MCF 10A (cell line): ENCODE measurements around the gene ELOVL5. TPM values are rescaled to one million over a fixed set of nuclear protein-coding genes. Genes with fewer than 3 reads are reported as not detected.

Experiments used
- BruUV-seq: library from RNA; stranded (reverse); fragments of 400-500 nt; replicated peaks from 2 replicates; lab custom pipeline; 2021; lab: Mats Ljungman, UMichigan
- CTCF ChIA-PET: fragments of 300-600 bp; sonication (Branson Sonifier 250); formaldehyde crosslinking; extraction: SDS; loops from one replicate; lab custom pipeline; 2021; ENCODE audit warnings: antibody characterized with exemption, inconsistent platforms; lab: Yijun Ruan, JAX
- POLR2A ChIA-PET: fragments of 300-600, 350-650 bp; sonication (Branson Sonifier 250); formaldehyde crosslinking; extraction: SDS; loops from one replicate; lab custom pipeline; 2020; ENCODE audit warnings: antibody characterized with exemption, inconsistent platforms; lab: Yijun Ruan, JAX
- DNase-seq: peaks from one replicate; pipeline ENCODE4 v3.0.0-alpha.2; 2018; ENCODE audit not compliant: unreplicated experiment
- H3K27ac Mint-ChIP-seq: one replicate; pipeline ENCODE4 v1.8.0; 2022; ENCODE audit warnings: mild to moderate bottlenecking, low read depth, mixed read lengths; ENCODE audit not compliant: unreplicated experiment
- H3K27me3 Mint-ChIP-seq: one replicate; pipeline ENCODE4 v1.8.0; 2022; ENCODE audit warnings: mixed read lengths; ENCODE audit not compliant: insufficient read depth, unreplicated experiment
- H3K36me3 Mint-ChIP-seq: one replicate; pipeline ENCODE4 v1.8.0; 2022; ENCODE audit warnings: mild to moderate bottlenecking, moderate library complexity, mixed read lengths; ENCODE audit not compliant: insufficient read depth, unreplicated experiment
- H3K4me1 Mint-ChIP-seq: one replicate; pipeline ENCODE4 v1.8.0; 2022; ENCODE audit warnings: mixed read lengths; ENCODE audit not compliant: insufficient read depth, unreplicated experiment
- H3K4me3 Mint-ChIP-seq: one replicate; pipeline ENCODE4 v1.8.0; 2022; ENCODE audit warnings: mild to moderate bottlenecking, moderate library complexity, mixed read lengths; ENCODE audit not compliant: unreplicated experiment
- H3K9me3 Mint-ChIP-seq: one replicate; pipeline ENCODE4 v1.8.0; 2022; ENCODE audit warnings: mixed read lengths; ENCODE audit not compliant: unreplicated experiment
- CTCF ChIP-seq: fragments of 200-600 bp; IDR thresholded peaks from one replicate; pipeline ENCODE4 v1.8.0; 2022; ENCODE audit warnings: antibody characterized with exemption, mild to moderate bottlenecking; ENCODE audit not compliant: unreplicated experiment
- intact Hi-C: fragments of 100-400 bp; cut with micrococcal nuclease; formaldehyde crosslinking; loops from 2 replicates; pipeline ENCODE4 v1.14.1; 2022
- total RNA-seq: library from RNA; stranded (reverse); gene quantifications from 2 replicates; pipeline ENCODE4 v1.2.3, GENCODE V29; 2022

Gene ELOVL5
- total RNA-seq, 1 experiment from 2014 or later: 58.3 TPM

- peak overlapping the region; percentile 28 for H3K27ac Mint-ChIP-seq
- H3K27me3 Mint-ChIP-seq: no peaks in the 10 kb centered on the region
- BruUV-seq: no TSS peak
- no peaks in the 10 kb centered on the region for H3K36me3 Mint-ChIP-seq
- intact Hi-C loops: no loop called here
- H3K4me1 Mint-ChIP-seq: peaks cover 21% of the 10 kb centered on the region
- no peaks in the 10 kb centered on the region for H3K9me3 Mint-ChIP-seq
- no peak for TF ChIP-seq CTCF
- DNase-seq: peak; percentile 51
- POLR2A ChIA-PET: interaction anchor here (0.6 to 2.4 kb wide), 4 partner anchors 13 to 216 kb away, joined by 3 to 5 read pairs (median 4); no protein-coding TSS in a partner anchor
- CTCF ChIA-PET: interaction anchor here (0.7 to 2.3 kb wide), 5 partner anchors 24 to 235 kb away, joined by 3 to 9 read pairs (median 4); no protein-coding TSS in a partner anchor
- H3K4me3 Mint-ChIP-seq: no peak overlapping the region
Measured at GRCh38 chr6:53250176-53251032, 98.3 kb downstream of the ELOVL5 start.

- Mint-ChIP-seq H3K27ac (no peak overlapping the region), H3K4me3 (no peak overlapping the region), H3K9me3 (no peaks in the 10 kb centered on the region), H3K4me1 (peaks cover 17% of the 10 kb centered on the region), H3K27me3 (no peaks in the 10 kb centered on the region), H3K36me3 (no peaks in the 10 kb centered on the region)
- POLR2A ChIA-PET: no interaction called here
- no peak for TF ChIP-seq CTCF
- no peak for DNase-seq
- BruUV-seq: no TSS peak
- CTCF ChIA-PET: no interaction called here
- intact Hi-C loops: no loop called here
Measured at GRCh38 chr6:53246924-53247323, 101.8 kb downstream of the ELOVL5 start.

GRCh38 chr6:53244958-53245357, 103.8 kb downstream of the ELOVL5 start:
- POLR2A ChIA-PET: interaction anchor here (0.6 to 1.2 kb wide), 3 partner anchors 12 to 222 kb away, joined by 3 to 4 read pairs (median 3); no protein-coding TSS in a partner anchor
- no peaks in the 10 kb centered on the region for H3K9me3 Mint-ChIP-seq
- CTCF ChIA-PET: no interaction called here
- no peak for TF ChIP-seq CTCF
- DNase-seq: no peak
- peaks cover 4% of the 10 kb centered on the region for H3K4me1 Mint-ChIP-seq
- H3K27me3 Mint-ChIP-seq: no peaks in the 10 kb centered on the region
- intact Hi-C loops: no loop called here
- no TSS peak for BruUV-seq
- H3K27ac Mint-ChIP-seq: no peak overlapping the region
- H3K4me3 Mint-ChIP-seq: no peak overlapping the region
- no peaks in the 10 kb centered on the region for H3K36me3 Mint-ChIP-seq

GRCh38 chr6:53244399-53244931, 104.3 kb downstream of the ELOVL5 start:
- no peak for DNase-seq
- no peaks in the 10 kb centered on the region for H3K27me3 Mint-ChIP-seq
- ChIA-PET POLR2A (interaction anchor here (0.6 to 1.2 kb wide), 4 partner anchors 13 to 222 kb away, joined by 3 to 4 read pairs (median 3); no protein-coding TSS in a partner anchor), CTCF (no interaction called here)
- no peaks in the 10 kb centered on the region for H3K36me3 Mint-ChIP-seq
- BruUV-seq: no TSS peak
- no peak for TF ChIP-seq CTCF
- no peaks in the 10 kb centered on the region for H3K9me3 Mint-ChIP-seq
- no peak overlapping the region for H3K4me3 Mint-ChIP-seq
- H3K27ac Mint-ChIP-seq: no peak overlapping the region
- intact Hi-C loops: no loop called here
- H3K4me1 Mint-ChIP-seq: no peaks in the 10 kb centered on the region
